Measurements from ENCODE around the gene BTF3L4.
"Not testable (repeated sequence)": the region's sequence is repeated elsewhere in the genome, so short reads cannot be mapped to it uniquely, and the experiment has no call there.

Gene BTF3L4

GRCh38 chr1:52037909-52038308, 18.2 kb upstream of the BTF3L4 start:
- CTCF ChIA-PET = no interaction called here
- Histone ChIP-seq H3K4me3 (ENCODE audit: control insufficient read depth in 1 of 7, extremely low read depth in 1 of 7, insufficient read depth in 4 of 7, low read depth in 2 of 7, low read length in 6 of 7) (no peak overlapping the region), H3K27me3 (replicated peaks in 2 of 5; ENCODE audit: control insufficient read depth in 4 of 5, insufficient read depth in 5 of 5, low read length in 4 of 5) (no peaks in the 10 kb centered on the region), H3K27ac (ENCODE audit: insufficient read depth in 1 of 2, low read depth in 1 of 2, low read length in 2 of 2, poor library complexity in 1 of 2, severe bottlenecking in 2 of 2) (no peak overlapping the region), H3K9me3 (ENCODE audit: control extremely low read depth in 1 of 5, control insufficient read depth in 4 of 5, insufficient read depth in 2 of 5, low read depth in 1 of 5, low read length in 4 of 5) (no peaks in the 10 kb centered on the region), H3K36me3 (ENCODE audit: control insufficient read depth in 4 of 4, insufficient read depth in 4 of 4, low read length in 3 of 4) (peaks cover 3 to 26% (median 15%) of the 10 kb centered on the region in 4 experiments), H3K4me1 (ENCODE audit: control extremely low read depth in 1 of 4, control insufficient read depth in 4 of 4, insufficient read depth in 4 of 4, low read length in 3 of 4) (peaks cover 0 to 6% (median 1%) of the 10 kb centered on the region in 4 experiments)
- no CpG with 5 or more reads among the region's 1 CpG for WGBS (ENCODE audit: insufficient coverage)
- POLR2A ChIA-PET = no interaction called here
- DNase-seq = no peak

- DNase-seq = no peak
- H3K27ac ChIP-seq (ENCODE audit: insufficient read depth in 1 of 2, low read depth in 1 of 2, low read length in 2 of 2, poor library complexity in 1 of 2, severe bottlenecking in 2 of 2) = no peak overlapping the region
- no peaks in the 10 kb centered on the region for H3K27me3 ChIP-seq (replicated peaks in 2 of 5; ENCODE audit: control insufficient read depth in 4 of 5, insufficient read depth in 5 of 5, low read length in 4 of 5)
- no peaks in the 10 kb centered on the region for H3K9me3 ChIP-seq (ENCODE audit: control extremely low read depth in 1 of 5, control insufficient read depth in 4 of 5, insufficient read depth in 2 of 5, low read depth in 1 of 5, low read length in 4 of 5)
- POLR2A ChIA-PET = no interaction called here
- H3K36me3 ChIP-seq (ENCODE audit: control insufficient read depth in 4 of 4, insufficient read depth in 4 of 4, low read length in 3 of 4) = peaks cover 4 to 35% (median 14%) of the 10 kb centered on the region in 4 experiments
- CTCF ChIA-PET = interaction anchor here (1.1 kb wide), 1 partner anchor 9 kb away, joined by 3 read pairs; no protein-coding TSS in a partner anchor
- WGBS (ENCODE audit: insufficient coverage) = no CpG with 5 or more reads among the region's 4 CpGs
- no peaks in the 10 kb centered on the region for H3K4me1 ChIP-seq (ENCODE audit: control extremely low read depth in 1 of 4, control insufficient read depth in 4 of 4, insufficient read depth in 4 of 4, low read length in 3 of 4)
- H3K4me3 ChIP-seq (ENCODE audit: control insufficient read depth in 1 of 7, extremely low read depth in 1 of 7, insufficient read depth in 4 of 7, low read depth in 2 of 7, low read length in 6 of 7) = no peak overlapping the region
Measured at GRCh38 chr1:52041551-52042185, 14.4 kb upstream of the BTF3L4 start.

- Histone ChIP-seq H3K4me3 (ENCODE audit: control insufficient read depth in 1 of 7, extremely low read depth in 1 of 7, insufficient read depth in 4 of 7, low read depth in 2 of 7, low read length in 6 of 7) (no peak overlapping the region), H3K27ac (ENCODE audit: insufficient read depth in 1 of 2, low read depth in 1 of 2, low read length in 2 of 2, poor library complexity in 1 of 2, severe bottlenecking in 2 of 2) (no peak overlapping the region), H3K36me3 (ENCODE audit: control insufficient read depth in 4 of 4, insufficient read depth in 4 of 4, low read length in 3 of 4) (peaks cover 0 to 28% (median 6%) of the 10 kb centered on the region in 4 experiments), H3K27me3 (replicated peaks in 2 of 5; ENCODE audit: control insufficient read depth in 4 of 5, insufficient read depth in 5 of 5, low read length in 4 of 5) (no peaks in the 10 kb centered on the region), H3K9me3 (ENCODE audit: control extremely low read depth in 1 of 5, control insufficient read depth in 4 of 5, insufficient read depth in 2 of 5, low read depth in 1 of 5, low read length in 4 of 5) (no peaks in the 10 kb centered on the region), H3K4me1 (ENCODE audit: control extremely low read depth in 1 of 4, control insufficient read depth in 4 of 4, insufficient read depth in 4 of 4, low read length in 3 of 4) (no peaks in the 10 kb centered on the region)
- no peak for DNase-seq
- ChIA-PET CTCF (interaction anchor here (2.3 kb wide), 1 partner anchor 9 kb away, joined by 6 read pairs; no protein-coding TSS in a partner anchor), POLR2A (no interaction called here)
- no CpG with 5 or more reads among the region's 2 CpGs for WGBS (ENCODE audit: insufficient coverage)
Measured at GRCh38 chr1:52045236-52045635, 10.9 kb upstream of the BTF3L4 start.

GRCh38 chr1:52045666-52046195, 10.4 kb upstream of the BTF3L4 start:
- H3K9me3 ChIP-seq (ENCODE audit: control extremely low read depth in 1 of 5, control insufficient read depth in 4 of 5, insufficient read depth in 2 of 5, low read depth in 1 of 5, low read length in 4 of 5); H3K27ac ChIP-seq (ENCODE audit: insufficient read depth in 1 of 2, low read depth in 1 of 2, low read length in 2 of 2, poor library complexity in 1 of 2, severe bottlenecking in 2 of 2); POLR2A ChIA-PET; H3K27me3 ChIP-seq (replicated peaks in 2 of 5; ENCODE audit: control insufficient read depth in 4 of 5, insufficient read depth in 5 of 5, low read length in 4 of 5); DNase-seq; H3K4me1 ChIP-seq (ENCODE audit: control extremely low read depth in 1 of 4, control insufficient read depth in 4 of 4, insufficient read depth in 4 of 4, low read length in 3 of 4); H3K4me3 ChIP-seq (ENCODE audit: control insufficient read depth in 1 of 7, extremely low read depth in 1 of 7, insufficient read depth in 4 of 7, low read depth in 2 of 7, low read length in 6 of 7): not testable (repeated sequence)
- CTCF ChIA-PET = interaction anchor here (1.2 to 2.3 kb wide), 2 partner anchors 8 to 14 kb away, joined by 3 to 6 read pairs; no protein-coding TSS in a partner anchor
- peaks cover 2 to 28% (median 7%) of the 10 kb centered on the region in 4 experiments for H3K36me3 ChIP-seq (ENCODE audit: control insufficient read depth in 4 of 4, insufficient read depth in 4 of 4, low read length in 3 of 4)
- 90% methylated on average over 1 of the region's 4 CpGs for WGBS (ENCODE audit: insufficient coverage)

DNA sequence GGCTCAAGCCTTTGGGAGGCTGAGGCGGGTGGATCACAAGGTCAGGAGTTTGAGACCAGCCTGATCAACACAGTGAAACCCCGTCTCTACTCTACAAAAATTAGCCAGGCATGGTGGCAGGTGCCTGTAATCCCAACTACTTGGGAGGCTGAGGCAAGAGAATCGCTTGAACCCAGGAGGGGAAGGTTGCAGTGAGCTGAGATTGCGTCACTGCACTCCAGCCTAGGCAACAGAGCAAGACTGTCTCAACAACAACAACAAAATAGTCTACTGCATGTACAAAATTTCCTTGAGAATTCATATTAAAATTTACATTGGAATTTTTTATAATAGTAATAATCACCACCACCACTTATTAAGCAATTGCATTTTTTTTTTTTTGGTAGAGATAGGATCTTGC, 6.8 kb upstream of the BTF3L4 start:
- CTCF ChIA-PET; H3K9me3 ChIP-seq (ENCODE audit: control extremely low read depth in 1 of 5, control insufficient read depth in 4 of 5, insufficient read depth in 2 of 5, low read depth in 1 of 5, low read length in 4 of 5); DNase-seq; H3K27me3 ChIP-seq (replicated peaks in 2 of 5; ENCODE audit: control insufficient read depth in 4 of 5, insufficient read depth in 5 of 5, low read length in 4 of 5); H3K27ac ChIP-seq (ENCODE audit: insufficient read depth in 1 of 2, low read depth in 1 of 2, low read length in 2 of 2, poor library complexity in 1 of 2, severe bottlenecking in 2 of 2); POLR2A ChIA-PET; H3K4me1 ChIP-seq (ENCODE audit: control extremely low read depth in 1 of 4, control insufficient read depth in 4 of 4, insufficient read depth in 4 of 4, low read length in 3 of 4); H3K4me3 ChIP-seq (ENCODE audit: control insufficient read depth in 1 of 7, extremely low read depth in 1 of 7, insufficient read depth in 4 of 7, low read depth in 2 of 7, low read length in 6 of 7): not testable (repeated sequence)
- WGBS (ENCODE audit: insufficient coverage) = 86% methylated on average over 1 of the region's 4 CpGs
- peaks cover 9 to 28% (median 13%) of the 10 kb centered on the region in 4 experiments for H3K36me3 ChIP-seq (ENCODE audit: control insufficient read depth in 4 of 4, insufficient read depth in 4 of 4, low read length in 3 of 4)

GRCh38 chr1:52053862-52054261, 2.2 kb upstream of the BTF3L4 start:
- ChIA-PET CTCF (interaction anchor here (1.2 kb wide), 1 partner anchor 9 kb away, joined by 6 read pairs; no protein-coding TSS in a partner anchor), POLR2A (interaction anchor here (0.6 to 1.2 kb wide), 3 partner anchors 10 to 1858 kb away, joined by 3 read pairs; no protein-coding TSS in a partner anchor)
- WGBS (ENCODE audit: insufficient coverage) = no CpG with 5 or more reads among the region's 1 CpG
- Histone ChIP-seq H3K4me1 (ENCODE audit: control extremely low read depth in 1 of 4, control insufficient read depth in 4 of 4, insufficient read depth in 4 of 4, low read length in 3 of 4) (peaks cover 16 to 35% (median 21%) of the 10 kb centered on the region in 4 experiments), H3K4me3 (ENCODE audit: control insufficient read depth in 1 of 7, extremely low read depth in 1 of 7, insufficient read depth in 4 of 7, low read depth in 2 of 7, low read length in 6 of 7) (peak overlapping the region in 5 of 7 experiments; percentile 93 to 100 (median 97)), H3K27me3 (replicated peaks in 2 of 5; ENCODE audit: control insufficient read depth in 4 of 5, insufficient read depth in 5 of 5, low read length in 4 of 5) (no peaks in the 10 kb centered on the region), H3K9me3 (ENCODE audit: control extremely low read depth in 1 of 5, control insufficient read depth in 4 of 5, insufficient read depth in 2 of 5, low read depth in 1 of 5, low read length in 4 of 5) (no peaks in the 10 kb centered on the region), H3K36me3 (ENCODE audit: control insufficient read depth in 4 of 4, insufficient read depth in 4 of 4, low read length in 3 of 4) (peaks cover 6 to 17% (median 11%) of the 10 kb centered on the region in 4 experiments), H3K27ac (ENCODE audit: insufficient read depth in 1 of 2, low read depth in 1 of 2, low read length in 2 of 2, poor library complexity in 1 of 2, severe bottlenecking in 2 of 2) (peak overlapping the region in 1 of 2 experiments; percentile 90)
- no peak for DNase-seq

DNA sequence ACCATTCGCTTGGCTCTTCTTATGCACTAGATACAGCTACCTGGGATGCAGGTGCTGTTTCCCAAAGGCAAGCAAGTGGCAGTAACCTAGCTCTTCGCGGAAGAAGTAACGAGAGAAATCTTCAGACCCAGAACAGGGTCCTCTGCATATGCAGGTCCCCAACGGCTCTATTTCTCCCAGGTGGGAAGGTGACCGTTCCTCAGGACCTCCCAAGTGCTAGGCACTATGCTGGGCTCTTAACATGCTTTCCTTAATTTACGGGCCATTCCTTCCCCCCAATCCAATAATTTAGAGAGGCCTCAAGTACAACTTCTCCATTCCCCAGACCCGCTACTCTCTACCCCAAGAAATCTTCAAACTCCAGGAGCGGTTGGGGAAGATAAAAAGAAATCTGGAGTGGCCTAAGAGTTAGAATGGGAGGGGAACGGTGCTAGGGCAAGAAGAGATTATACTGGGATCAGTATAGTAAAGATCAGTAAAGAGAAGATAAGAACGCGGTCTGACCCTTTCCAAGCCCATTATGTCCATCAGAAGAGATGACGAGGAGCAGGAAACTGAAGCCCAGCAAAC, 1.5 kb upstream of the BTF3L4 start:
- Histone ChIP-seq H3K27me3 (replicated peaks in 2 of 5; ENCODE audit: control insufficient read depth in 4 of 5, insufficient read depth in 5 of 5, low read length in 4 of 5) (no peaks in the 10 kb centered on the region), H3K27ac (ENCODE audit: insufficient read depth in 1 of 2, low read depth in 1 of 2, low read length in 2 of 2, poor library complexity in 1 of 2, severe bottlenecking in 2 of 2) (peak overlapping the region; percentile 80 to 90), H3K9me3 (ENCODE audit: control extremely low read depth in 1 of 5, control insufficient read depth in 4 of 5, insufficient read depth in 2 of 5, low read depth in 1 of 5, low read length in 4 of 5) (no peaks in the 10 kb centered on the region), H3K36me3 (ENCODE audit: control insufficient read depth in 4 of 4, insufficient read depth in 4 of 4, low read length in 3 of 4) (peaks cover 6 to 17% (median 11%) of the 10 kb centered on the region in 4 experiments), H3K4me3 (ENCODE audit: control insufficient read depth in 1 of 7, extremely low read depth in 1 of 7, insufficient read depth in 4 of 7, low read depth in 2 of 7, low read length in 6 of 7) (peak overlapping the region; percentile 72 to 100 (median 97)), H3K4me1 (ENCODE audit: control extremely low read depth in 1 of 4, control insufficient read depth in 4 of 4, insufficient read depth in 4 of 4, low read length in 3 of 4) (peaks cover 16 to 35% (median 22%) of the 10 kb centered on the region in 4 experiments)
- ChIA-PET POLR2A (interaction anchor here (0.6 to 1.2 kb wide), 4 partner anchors 11 to 1857 kb away, joined by 3 read pairs; no protein-coding TSS in a partner anchor), CTCF (interaction anchor here (1.2 to 1.4 kb wide), 2 partner anchors 10 to 18 kb away, joined by 3 to 6 read pairs; no protein-coding TSS in a partner anchor)
- 3% methylated on average over 11 of the region's 13 CpGs for WGBS (ENCODE audit: insufficient coverage)
- peak in 1 of 3 donors; percentile 20 for DNase-seq

Data from common myeloid progenitor, CD34-positive (primary cell).